Hepatic stellate cell (primary cell): ENCODE measurements around the gene SH3GLB2.

ENCODE experiments used
- DNase-seq: peaks from one replicate; pipeline ENCODE4 v3.0.0; 2011; ENCODE audit warnings: low spot score

SH3GLB2 gene

DNA sequence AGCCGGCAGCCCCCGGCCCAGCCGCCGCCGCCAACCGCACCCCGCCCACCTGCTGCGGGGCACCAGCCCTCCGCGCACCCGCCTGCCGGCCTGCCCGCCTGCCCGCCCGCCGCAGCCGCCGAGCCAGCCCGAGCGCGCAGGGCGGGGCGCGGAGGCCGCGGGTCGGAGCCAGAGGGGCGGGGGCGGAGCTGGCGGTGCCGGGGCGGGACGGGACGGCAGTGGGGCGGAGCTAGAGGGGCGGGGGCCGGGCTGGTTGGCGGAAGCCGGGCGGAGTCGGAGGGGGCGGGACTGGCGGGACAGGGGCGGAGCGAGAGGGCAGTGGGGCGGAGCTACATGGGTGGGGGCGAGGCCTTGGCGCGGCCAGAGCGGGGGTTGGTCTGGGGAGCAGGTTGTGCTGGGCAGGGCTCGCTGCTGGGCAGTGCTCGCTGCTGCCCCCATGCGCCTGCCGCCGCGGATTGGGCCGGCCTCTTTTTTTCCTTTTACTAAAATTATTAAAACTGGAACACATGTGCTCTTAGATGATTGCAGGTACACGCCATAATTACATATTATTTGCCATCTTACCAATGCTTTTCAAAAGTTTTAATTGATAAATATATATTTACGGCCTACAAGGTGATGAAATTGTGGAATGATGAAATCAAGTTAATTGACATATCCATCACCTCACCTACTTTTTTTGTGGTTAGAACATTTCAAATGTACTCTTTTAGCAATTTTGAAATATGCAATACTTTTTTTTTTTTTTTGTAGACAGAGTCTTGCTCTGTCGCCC is at the start of gene SH3GLB2:
Gene SH3GLB2, minus strand, starts transcription at position 140 of the 775 bp plus-strand sequence. CDS start 177 bp downstream, outside the sequence.
- peak; percentile 97 for DNase-seq

DNA sequence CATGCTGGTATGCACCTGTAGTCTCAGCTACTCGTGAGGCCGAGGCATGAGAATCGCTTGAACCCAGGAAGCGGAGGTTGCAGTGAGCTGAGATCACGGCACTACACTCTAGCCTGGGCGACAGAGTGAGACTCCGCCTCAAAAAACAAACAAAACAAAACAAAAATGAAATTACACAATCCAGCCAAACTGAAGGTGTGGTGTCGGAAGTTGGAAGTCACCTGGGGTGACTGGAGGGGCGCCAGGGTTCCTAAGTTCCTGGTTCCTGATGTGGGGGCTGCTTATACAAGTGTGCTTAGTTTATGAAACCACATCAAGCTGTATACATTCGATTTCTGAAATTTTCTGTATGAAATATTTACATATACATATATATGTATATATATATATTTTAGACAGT is 49.1 kb upstream of the SH3GLB2 start:
- DNase-seq = no peak

DNA sequence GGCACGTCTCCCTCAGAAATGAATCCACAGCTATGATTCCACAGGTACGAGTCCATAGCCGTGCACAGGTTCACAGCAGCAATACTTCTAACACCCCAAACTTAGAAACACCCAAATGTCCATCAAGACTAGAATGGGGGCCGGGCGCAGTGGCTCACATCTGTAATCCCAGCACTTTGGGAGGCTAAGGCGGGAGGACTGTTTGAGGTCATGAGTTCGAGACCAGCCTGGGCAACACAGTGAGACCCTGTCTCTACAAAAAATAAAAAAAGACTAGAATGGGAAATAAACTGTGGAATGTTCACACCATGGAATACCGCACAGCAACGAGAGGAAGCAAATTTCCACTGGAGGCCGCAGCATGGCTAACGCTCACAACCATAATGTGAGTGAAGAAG is 48.5 kb upstream of the SH3GLB2 start:
- no peak for DNase-seq

DNA sequence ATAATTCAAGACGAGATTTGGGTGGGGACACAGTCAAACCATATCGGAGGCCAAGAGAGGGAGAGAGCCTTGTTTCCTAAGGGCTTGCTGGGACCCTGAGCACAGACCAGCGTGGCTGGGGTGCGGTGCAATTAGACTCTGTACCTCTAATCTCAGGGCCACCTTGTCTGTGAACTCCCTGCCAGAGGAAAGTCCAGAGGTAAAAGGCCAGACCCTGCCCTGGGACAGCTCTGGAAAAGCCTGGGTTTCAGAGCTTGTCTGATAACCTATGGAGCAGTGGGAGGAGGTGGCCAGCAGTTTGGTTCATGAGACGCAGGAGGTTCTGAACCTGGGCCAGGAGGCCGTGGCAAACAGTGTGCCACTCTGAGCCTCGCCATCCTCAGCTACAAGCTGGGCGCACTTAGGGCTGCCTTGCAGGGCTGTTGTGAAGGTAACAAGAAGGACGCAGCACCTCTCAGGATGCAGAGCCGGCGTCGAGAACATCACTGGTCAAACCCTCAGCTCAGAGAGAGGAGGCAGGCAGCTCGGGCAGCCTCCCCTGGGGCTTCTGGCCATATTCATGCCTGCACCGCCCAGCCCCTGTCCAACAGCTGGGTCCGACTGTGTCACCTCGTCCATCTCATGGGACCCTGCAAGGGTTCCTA is 48.0 kb upstream of the SH3GLB2 start:
- DNase-seq = no peak

DNA sequence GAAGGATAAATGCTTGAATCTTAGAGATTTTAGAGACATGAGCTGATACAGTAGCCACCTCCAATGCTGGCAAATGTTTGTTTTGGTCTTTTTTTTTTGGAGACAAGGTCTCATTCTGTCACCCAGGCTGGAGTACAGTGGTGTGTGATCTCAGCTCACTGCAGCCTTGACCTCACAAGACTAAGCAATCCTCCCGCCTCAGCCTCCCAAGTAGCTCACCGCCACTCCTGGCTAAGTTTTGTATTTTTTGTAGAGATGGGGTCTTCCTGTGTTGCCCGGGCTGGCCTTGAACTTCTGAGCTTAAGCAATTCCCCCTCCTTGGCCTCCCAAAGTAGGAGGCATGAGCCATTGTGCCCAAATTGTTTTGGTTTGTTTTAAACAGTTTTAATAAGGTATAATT is 46.0 kb upstream of the SH3GLB2 start:
- no peak for DNase-seq

DNA sequence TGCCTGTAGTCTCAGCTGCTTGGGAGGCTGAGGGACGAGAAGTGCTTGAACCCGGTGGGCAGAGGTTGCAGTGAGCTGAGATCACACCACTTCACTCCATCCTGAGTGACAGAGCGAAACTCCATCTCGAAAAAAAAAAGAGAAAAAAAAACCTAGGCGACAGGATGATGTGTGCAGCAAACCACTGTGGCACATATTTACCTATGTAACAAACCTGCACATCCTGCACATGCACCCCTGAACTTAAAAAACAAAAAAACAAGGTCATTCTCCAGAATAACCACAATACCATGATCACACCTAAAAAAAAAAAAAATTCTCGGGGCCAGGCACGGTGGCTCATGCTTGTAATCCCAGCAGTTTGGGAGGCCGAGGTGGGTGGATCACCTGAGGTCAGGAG is 45.3 kb upstream of the SH3GLB2 start:
- DNase-seq = no peak

DNA sequence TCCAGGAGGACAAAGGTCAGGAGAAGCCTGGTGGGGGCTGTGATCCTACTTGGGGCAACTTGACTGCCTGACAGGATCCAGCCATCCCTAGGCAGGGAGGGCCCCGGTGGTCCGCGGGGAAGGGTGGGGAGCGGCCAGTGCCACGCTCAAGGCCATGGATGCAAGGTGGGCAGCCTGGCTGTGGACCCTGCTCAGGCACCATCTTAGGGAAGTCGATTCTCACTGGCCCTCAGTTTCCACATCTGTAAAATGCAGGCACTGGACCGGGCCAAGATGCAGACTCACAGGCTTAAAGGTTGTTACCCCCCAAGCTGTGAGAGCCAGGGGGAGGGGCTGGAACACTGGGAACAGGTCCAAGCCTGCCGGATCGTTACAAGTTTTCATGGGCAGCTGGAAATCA is 44.0 kb upstream of the SH3GLB2 start:
- DNase-seq = no peak

DNA sequence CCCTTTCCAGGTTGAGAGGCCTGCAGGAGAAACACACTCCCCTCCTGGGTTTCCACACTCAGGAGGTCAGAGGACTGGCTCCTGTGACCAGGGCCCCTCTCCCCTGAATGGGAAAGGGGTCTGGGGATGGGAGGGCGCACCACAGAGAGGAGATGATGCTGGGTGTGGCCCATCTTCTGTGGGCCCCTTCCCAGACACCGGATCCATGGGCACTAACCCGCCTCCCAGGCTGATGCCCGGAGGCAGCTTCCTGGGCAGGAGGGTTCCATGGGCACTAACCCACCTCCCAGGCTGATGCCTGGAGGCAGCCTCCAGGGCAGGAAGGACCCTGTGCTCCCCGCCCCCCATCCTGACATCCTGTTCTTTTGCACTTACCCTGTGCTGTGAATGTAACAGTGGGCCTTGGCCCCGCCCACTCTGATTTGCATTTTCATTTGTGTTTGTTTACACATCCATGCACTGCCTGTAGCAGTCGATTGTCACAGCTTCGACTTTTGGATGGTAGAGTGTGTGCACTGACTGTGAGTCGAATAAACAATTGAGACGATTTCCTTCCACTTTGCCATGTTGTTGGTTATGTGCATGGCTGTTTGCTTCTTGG is 43.5 kb upstream of the SH3GLB2 start:
- no peak for DNase-seq

DNA sequence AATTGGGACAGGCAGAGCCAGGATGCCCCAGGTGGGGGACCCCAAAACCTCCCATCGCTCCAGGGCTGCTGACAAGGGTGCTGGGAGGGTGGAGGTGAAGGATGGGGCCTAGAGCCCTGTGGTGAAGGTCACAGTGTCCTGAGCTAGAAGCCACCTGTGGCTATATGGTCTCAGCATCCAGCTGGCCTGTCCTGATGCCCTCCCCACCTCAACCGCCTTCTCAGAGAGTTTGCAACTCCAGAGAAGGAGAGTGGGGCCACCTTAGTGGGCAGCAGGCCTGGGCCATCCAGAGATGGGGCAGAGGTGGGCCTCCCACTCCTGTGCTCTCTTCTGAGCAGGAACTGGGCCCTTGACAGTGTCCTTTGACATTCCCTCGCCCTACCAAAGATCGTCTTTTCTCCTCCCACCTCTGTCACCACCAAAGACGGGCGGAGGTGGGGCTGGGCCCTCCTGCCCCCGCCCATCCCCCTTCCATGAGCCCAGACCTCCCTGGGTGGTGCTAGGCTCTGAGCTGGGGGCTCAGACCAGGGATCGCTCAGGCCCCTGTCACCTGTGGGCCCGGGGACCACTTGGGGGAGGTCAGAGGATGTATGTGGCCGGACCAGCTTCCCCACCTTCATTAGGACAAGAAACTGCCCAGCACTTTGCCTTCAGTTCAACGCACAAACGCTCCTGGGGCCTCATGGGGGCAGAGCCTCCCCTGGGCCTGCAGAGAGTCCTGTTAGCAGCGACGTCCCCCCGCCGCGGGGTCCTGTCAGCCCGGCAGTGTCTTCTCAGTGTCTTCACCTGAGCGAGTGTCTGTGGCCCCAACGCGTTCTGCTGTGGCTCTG is 42.8 kb upstream of the SH3GLB2 start:
- DNase-seq = no peak

DNA sequence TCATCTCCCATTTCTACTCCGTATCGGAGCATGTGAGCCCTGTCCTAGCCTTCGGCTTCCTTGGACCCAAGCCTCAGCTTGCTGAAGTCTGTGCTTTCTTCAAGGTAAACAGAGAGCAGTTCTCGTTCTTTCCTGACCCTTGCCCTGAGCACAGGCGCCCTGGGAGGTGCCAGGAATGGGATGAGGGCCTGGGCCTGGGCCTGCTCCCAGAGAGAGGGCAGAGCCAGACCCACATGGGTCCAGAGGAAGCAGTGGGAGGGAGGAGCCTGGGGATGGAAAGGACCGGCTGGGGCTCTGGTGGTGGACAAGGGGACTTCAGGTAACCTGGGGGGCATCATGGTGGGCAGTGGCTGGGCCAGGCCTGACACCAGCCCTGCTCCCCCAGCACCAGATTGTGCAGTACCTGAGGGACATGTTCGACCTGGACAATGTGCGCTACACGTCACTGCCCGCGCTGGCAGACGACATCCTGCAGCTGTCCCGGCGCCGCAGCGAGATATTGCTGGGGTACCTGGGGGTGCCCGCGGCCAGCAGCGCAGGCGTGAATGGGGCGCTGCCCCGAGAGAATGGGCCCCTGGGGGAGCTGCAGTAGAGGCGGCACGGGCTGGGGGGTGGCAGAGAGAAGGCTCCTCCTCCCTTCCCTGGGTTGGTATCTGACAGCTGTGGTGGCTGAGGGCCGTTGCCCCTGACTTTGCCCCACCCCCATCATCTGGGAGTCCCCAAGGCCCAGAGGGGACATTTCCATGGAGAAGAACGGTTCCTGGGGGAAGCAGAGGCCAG is 41.9 kb upstream of the SH3GLB2 start:
- no peak for DNase-seq

DNA sequence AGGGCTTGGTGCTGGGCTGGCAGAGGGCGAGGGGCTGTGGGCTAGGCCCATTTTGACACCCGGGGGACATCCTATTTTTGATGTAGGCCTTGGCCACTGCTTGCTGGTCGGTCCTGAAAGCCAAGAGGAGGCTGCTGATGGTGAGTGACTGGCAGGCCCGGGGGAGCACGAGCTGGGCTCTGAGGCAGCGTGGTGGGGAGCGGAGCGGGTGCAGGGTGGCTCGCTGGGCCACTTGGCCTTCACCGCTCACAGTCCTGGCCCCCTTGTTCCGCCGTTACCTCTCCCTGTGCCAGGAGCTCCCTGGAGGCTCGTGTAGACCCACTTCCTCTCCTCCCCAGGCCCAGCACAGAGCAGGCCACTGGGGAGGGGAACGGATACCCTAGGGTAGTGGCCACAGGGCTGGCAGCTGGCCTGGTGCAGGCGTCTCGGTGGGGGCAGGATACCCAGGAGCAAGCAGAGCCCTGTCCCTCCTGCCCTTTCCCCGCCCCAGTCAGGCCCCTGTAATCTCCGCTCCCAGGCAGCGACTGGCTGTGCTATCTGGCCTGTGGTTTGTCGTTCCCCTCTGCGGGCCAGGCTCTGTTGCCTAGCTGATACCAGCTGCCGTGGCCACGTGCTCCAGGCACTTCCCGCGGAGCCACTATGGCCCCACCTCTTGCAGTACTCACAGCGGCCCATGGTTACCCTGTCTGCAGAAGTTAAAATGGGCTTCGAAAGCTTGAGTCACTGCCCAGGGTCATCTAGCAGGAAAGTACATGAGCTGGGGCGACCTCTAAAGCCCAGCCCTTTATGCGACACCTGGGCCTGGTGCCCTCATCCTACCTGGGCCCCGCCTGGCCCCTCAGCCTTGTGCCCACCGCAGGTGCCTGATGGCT is 41.1 kb upstream of the SH3GLB2 start:
- no peak for DNase-seq

DNA sequence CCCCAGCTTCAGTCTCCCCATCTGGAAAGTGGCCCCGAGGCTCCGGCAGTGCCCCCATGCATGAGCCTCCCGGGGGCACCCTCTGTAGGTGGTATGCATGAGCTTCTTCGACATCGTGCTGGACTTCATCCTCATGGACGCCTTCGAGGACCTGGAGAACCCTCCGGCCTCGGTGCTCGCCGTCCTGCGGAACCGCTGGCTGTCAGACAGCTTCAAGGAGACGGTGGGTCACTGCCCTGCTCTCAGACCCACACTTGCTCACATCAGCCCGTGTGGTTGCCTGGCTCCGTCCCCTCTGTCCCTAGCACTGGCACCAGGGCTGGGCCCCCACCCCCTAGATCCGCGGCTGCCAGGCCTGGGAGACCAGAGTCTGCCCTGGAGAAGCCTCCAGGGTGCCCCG is 40.0 kb upstream of the SH3GLB2 start:
- no peak for DNase-seq

DNA sequence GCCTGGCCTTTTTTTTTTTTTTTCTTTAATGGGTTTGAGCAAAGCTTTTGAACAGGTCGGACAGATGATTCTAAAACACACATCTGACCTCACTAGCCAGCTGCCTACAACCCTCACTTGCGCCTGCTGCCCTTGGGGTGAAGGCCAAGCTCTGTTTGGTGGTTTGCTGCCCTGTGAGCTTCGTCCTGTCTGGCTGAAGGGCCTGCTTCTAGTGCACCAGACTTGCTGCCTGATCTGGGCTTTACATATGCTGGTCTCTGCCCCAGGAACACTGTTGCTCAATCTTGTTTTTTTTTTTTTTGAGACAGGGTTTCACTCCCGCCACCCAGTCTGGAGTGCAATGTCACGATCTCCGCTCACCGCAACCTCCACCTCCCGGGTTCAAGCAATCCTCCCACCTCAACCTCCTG is 36.4 kb upstream of the SH3GLB2 start:
- DNase-seq = no peak

DNA sequence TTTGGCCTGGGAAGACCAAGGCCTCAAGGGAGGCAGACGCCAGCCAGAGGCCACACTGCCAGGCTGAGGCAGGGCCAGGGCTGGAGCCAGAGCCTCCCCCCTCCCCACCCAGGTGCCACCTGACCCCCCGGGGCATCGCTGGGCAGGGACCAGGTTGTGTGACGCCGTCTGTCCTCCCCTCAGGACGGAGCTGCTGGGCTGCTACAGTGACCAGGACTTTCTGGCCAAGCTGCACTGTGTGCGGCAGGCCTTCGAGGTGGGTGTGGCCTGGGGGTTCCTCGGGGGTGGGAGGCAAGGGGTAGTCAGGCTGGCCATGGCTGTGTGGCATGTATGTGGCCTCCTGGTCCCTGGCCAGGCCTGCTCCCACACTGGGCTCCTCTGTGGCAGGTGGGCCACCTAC is 34.9 kb upstream of the SH3GLB2 start:
- DNase-seq = no peak

DNA sequence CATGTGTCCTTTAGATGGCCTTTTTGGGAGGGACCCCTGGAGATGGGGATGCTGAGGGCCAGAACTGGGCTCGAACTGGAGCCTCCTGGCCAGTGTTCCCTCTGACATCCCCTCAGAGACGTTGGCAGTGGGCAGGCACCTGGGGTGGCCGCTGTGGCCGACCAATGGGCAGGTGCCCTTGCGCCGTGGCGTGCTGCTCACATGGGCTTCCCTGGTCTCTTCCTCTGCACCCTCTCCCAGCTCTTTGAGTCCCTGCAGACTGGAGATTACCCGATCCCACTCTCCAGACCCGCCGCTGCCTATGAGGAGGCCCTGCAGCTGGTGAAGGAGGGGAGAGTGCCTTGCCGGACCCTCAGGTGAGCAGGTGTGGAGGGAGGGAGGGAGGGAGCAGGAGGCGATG is 32.9 kb upstream of the SH3GLB2 start:
- DNase-seq = no peak

DNA sequence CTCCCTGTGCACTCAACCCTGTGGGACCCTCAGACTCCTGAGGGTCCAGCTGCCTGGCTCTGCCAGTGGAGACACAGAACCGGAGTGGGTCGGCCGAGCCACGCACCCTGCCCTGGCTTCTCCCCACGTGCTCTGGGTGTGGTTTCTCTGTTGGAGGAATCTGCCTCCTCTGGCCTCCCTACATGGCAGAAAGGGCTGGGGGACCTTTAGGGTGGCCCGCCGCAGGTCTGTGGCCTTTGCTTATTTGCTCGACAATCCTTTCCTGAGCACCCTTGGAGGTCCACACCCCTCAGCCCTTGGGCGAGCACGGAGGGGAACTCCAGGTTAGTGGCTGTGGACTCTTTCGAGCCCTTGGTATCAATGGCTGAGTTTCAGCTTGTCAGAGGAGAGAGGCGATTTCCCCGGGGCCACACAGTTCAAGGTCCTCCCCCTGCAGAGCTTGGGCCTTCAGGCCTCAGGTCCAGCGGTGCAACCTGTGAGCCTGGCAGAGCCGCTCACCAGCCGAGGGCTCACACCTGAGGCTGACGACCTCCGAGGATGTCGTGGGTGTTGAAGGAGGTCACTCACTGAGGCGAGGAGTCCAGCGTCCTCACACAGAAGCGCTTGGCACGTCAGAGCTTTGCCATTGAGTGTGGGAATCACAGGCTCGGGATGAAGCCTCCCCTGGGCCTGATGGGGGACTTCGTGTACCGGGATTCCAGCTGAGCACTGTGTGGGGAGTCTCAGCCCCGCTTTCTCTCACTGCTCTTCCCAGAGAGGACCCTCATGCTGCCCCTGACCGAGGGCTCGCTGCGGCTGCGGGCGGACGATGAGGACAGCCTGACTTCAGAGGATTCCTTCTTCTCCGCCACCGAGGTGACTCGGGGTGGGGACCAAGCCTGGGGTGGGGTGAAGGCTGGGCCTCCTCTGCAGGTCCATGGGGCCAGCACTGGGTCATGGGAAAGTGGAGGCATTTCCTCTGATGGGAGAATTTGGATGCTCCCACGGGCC is 32.0 kb upstream of the SH3GLB2 start:
- no peak for DNase-seq

DNA sequence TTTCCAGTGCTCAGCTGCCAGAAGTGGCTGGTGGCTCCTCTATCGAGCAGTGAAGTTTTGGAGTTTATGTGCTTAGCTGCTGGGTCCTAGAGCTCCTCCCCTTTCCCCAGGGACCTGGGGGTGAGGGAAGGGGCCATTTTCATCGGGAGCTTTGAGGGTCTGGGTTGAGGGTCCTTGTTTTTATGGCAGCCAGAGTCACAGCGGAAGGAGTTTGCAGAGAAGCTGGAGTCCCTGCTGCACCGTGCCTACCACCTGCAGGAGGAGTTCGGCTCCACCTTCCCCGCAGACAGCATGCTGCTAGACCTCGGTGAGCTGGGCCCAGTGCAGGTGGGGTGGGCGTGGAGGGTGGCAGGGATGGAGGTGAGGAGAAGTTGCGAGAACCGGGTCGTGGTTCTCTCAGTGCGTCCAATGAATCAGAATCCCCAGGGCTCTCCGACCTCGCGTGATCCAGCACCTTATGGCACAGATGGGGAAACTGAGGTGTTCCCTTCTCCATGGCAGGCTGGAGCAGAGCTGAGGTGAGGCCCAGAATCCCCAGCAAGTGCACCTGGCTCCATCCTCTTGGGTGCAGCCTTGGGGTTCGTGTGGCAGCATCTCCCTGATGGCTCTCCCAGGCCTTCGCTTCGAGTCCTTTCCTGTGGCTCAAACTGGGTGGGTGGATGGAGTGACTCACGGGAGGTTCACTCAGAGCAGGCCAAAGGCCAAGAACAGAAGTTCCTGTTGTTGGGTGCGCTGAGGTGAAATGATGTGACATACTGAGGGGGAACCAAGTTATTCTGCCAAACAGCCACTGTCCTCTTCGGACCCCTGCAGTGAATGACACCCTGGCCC is 31.0 kb upstream of the SH3GLB2 start:
- DNase-seq = peak; percentile 55

DNA sequence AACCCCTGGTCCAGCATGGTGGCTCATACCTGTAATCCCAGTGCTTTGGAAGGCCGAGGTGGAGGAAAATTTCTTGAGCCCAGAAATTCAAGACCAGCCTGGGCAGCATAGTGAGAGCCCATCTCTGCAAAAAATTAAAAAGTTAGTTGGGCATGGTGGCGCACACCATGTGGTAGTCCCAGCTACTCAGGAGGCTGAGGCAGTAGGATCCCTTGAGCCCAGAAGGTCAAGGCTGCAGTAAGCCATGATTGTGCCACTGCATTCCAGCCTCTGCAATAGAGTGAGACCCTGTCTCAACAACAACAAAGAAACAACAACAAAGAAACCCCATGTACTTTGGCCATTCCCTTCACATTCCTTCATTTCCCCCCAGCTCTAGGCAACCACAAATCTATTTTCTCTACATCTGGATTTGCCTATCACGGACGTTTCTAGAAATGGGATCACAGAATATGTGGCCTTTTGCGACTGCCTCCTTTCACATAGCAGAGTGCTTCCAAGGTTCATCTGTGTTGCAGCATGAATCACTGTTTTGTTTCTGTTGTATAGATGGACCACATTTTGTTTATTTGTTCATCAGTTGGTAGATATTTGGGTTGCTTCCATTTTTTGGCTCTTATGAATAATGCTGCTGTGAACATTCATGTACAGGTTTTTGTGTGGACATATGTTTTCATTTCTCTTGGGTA is 26.2 kb upstream of the SH3GLB2 start:
- no peak for DNase-seq
